Measurements from ENCODE around the gene SLC23A1.

The SLC23A1 gene

DNA sequence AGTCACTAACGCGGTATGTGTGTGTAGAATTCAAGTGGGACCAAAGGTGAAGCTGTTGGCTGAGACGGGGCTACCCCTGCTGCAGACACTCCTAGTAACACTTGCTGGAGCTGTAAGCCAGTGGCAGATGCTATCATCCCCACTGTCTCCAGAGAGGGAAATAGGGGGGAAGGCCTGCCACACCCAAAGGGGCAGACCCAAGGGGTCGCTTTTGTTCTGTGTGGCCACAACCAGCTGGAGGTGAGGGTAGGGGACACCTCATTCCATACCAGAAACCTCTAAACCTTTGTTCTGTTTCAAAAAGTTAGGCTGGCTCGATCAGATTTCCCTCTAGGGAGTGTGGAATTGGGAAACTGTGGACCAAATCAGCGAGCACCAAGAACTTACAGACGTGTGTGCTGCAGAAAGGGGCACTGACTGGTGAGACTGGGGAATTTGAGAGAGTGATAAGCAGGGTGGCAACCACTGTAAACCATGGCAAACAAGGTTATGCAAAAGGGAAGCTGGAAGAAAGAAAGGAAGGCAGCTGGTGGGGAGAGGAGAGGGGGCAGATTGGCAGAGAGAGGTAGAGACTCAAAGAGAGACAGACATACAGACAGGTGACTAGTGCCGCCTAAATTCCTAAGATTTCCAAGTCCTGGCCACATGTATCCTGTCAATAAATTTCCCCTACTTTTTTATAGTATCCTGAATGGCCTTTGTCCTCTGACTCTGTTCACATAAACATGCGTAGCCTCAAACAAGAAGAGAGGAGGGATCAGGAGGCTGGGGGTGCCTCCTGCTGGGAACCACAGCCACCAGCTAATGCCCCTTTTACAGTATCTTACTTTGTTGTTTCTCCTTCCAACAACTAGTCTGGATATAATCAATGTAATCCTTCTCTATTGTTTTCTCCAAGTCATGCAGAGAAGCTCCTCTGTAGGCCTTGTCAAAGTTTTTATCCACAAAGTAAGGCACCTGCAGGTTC, 36.4 kb upstream of the SLC23A1 start:
- no peaks in the 10 kb centered on the region for H3K79me2 ChIP-seq (ENCODE audit: insufficient read depth, low read length)
- H3K36me3 ChIP-seq (ENCODE audit: insufficient read depth, low read length) = peaks cover 16% of the 10 kb centered on the region; the same call in 1 of the 2 replicates
- H3K9ac ChIP-seq (ENCODE audit: low read depth, low read length, poor library complexity, severe bottlenecking) = no peak overlapping the region

DNA sequence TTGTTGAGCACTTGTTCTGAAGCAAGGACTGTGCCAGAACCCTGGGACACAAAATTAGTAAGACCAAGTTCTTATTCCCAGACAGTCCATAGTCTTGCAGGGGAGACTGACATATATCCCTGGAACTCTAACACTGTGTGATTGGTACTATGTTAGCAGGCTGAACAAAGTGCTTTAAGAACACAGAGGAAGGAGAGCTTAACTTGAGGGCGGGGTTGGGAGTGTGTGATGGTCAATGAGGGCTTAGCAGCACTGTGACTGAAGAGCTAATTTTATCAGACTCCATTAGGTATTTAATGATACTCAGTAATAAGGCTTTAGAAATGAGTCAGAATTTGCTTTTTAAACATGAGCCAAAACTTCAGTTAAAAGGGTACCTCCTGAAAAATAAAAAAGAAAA, 35.7 kb upstream of the SLC23A1 start:
- no peaks in the 10 kb centered on the region for H3K27me3 ChIP-seq (ENCODE audit: insufficient read depth, low read length, poor library complexity, severe bottlenecking)
- H3F3A ChIP-seq (ENCODE audit: low read depth) = no peaks in the 10 kb centered on the region
- no peak overlapping the region for H3K9ac ChIP-seq (ENCODE audit: low read depth, low read length, poor library complexity, severe bottlenecking)
- H3K79me2 ChIP-seq (ENCODE audit: insufficient read depth, low read length) = no peaks in the 10 kb centered on the region
- H2AFZ ChIP-seq (ENCODE audit: low read length) = no peak overlapping the region
- peaks cover 35% of the 10 kb centered on the region for H3K4me1 ChIP-seq (ENCODE audit: insufficient read depth, low read length, poor library complexity, severe bottlenecking)
- no peaks in the 10 kb centered on the region for H3K9me3 ChIP-seq (ENCODE audit: insufficient read depth, low read depth, low read length)
- peaks cover 16% of the 10 kb centered on the region; the same call in 1 of the 2 replicates for H3K36me3 ChIP-seq (ENCODE audit: insufficient read depth, low read length)
- H3K9me2 ChIP-seq (replicated peaks; ENCODE audit: low read depth, low read length) = no peaks in the 10 kb centered on the region
- no peaks in the 10 kb centered on the region for H4K20me1 ChIP-seq (ENCODE audit: insufficient read depth, low read length, poor library complexity, severe bottlenecking)
- TF ChIP-seq, protein P1, sequence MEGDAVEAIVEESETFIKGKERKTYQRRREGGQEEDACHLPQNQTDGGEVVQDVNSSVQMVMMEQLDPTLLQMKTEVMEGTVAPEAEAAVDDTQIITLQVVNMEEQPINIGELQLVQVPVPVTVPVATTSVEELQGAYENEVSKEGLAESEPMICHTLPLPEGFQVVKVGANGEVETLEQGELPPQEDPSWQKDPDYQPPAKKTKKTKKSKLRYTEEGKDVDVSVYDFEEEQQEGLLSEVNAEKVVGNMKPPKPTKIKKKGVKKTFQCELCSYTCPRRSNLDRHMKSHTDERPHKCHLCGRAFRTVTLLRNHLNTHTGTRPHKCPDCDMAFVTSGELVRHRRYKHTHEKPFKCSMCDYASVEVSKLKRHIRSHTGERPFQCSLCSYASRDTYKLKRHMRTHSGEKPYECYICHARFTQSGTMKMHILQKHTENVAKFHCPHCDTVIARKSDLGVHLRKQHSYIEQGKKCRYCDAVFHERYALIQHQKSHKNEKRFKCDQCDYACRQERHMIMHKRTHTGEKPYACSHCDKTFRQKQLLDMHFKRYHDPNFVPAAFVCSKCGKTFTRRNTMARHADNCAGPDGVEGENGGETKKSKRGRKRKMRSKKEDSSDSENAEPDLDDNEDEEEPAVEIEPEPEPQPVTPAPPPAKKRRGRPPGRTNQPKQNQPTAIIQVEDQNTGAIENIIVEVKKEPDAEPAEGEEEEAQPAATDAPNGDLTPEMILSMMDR (conservative IDR thresholded peaks at IDR 0.05; ENCODE audit: low read length) = no peak
- TF ChIP-seq EZH2phosphoT487 (IDR thresholded peaks at IDR 0.05; ENCODE audit: borderline replicate concordance) = no peak
- H3K4me3 ChIP-seq (ENCODE audit: low read length, poor library complexity, severe bottlenecking) = no peak overlapping the region
- H3K4me2 ChIP-seq (ENCODE audit: low read depth, low read length, poor library complexity, severe bottlenecking) = no peak overlapping the region

More for the DNA sequence above, 36.4 kb upstream of the SLC23A1 start:
- no peak overlapping the region for H3K4me3 ChIP-seq (ENCODE audit: low read length, poor library complexity, severe bottlenecking)
- H3K4me1 ChIP-seq (ENCODE audit: insufficient read depth, low read length, poor library complexity, severe bottlenecking) = peaks cover 33% of the 10 kb centered on the region
- H3K9me2 ChIP-seq (replicated peaks; ENCODE audit: low read depth, low read length) = no peaks in the 10 kb centered on the region
- no peaks in the 10 kb centered on the region for H4K20me1 ChIP-seq (ENCODE audit: insufficient read depth, low read length, poor library complexity, severe bottlenecking)
- H3K27me3 ChIP-seq (ENCODE audit: insufficient read depth, low read length, poor library complexity, severe bottlenecking) = no peaks in the 10 kb centered on the region
- no peak for TF ChIP-seq EZH2phosphoT487 (IDR thresholded peaks at IDR 0.05; ENCODE audit: borderline replicate concordance)
- TF ChIP-seq, protein P1 (conservative IDR thresholded peaks at IDR 0.05; ENCODE audit: low read length) = no peak
- H3K9me3 ChIP-seq (ENCODE audit: insufficient read depth, low read depth, low read length) = no peaks in the 10 kb centered on the region
- H3K4me2 ChIP-seq (ENCODE audit: low read depth, low read length, poor library complexity, severe bottlenecking) = no peak overlapping the region
- no peak overlapping the region for H2AFZ ChIP-seq (ENCODE audit: low read length)
- H3F3A ChIP-seq (ENCODE audit: low read depth) = no peaks in the 10 kb centered on the region

DNA sequence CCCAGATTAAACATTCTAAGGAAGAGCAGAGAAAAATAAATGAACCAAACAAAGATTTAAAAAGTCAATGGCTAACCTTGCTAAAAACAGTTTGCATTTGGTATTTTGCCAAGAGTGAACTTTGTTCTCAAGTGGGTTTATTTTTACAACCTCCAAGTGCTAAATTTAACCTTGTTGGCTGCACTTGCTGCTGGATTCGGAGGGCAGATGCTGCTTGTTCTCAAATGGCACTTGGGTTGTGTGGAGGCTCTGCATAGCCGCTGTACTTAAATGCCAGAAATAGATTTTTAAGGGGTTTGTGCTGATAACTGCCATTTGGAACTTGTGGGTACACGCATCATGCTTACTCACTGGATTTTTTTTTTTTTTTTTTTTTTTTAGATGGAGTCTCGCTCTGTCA, 34.1 kb upstream of the SLC23A1 start:
- no peaks in the 10 kb centered on the region for H3K9me3 ChIP-seq (ENCODE audit: insufficient read depth, low read depth, low read length)
- H3K4me3 ChIP-seq (ENCODE audit: low read length, poor library complexity, severe bottlenecking) = no peak overlapping the region
- TF ChIP-seq EZH2phosphoT487 (IDR thresholded peaks at IDR 0.05; ENCODE audit: borderline replicate concordance) = no peak
- TF ChIP-seq, protein P1 (conservative IDR thresholded peaks at IDR 0.05; ENCODE audit: low read length) = no peak
- no peaks in the 10 kb centered on the region for H3K9me2 ChIP-seq (replicated peaks; ENCODE audit: low read depth, low read length)
- peaks cover 16% of the 10 kb centered on the region; the same call in 1 of the 2 replicates for H3K36me3 ChIP-seq (ENCODE audit: insufficient read depth, low read length)
- no peak overlapping the region for H3K4me2 ChIP-seq (ENCODE audit: low read depth, low read length, poor library complexity, severe bottlenecking)
- no peak overlapping the region for H2AFZ ChIP-seq (ENCODE audit: low read length)
- H3F3A ChIP-seq (ENCODE audit: low read depth) = no peaks in the 10 kb centered on the region
- H3K27me3 ChIP-seq (ENCODE audit: insufficient read depth, low read length, poor library complexity, severe bottlenecking) = no peaks in the 10 kb centered on the region
- H3K4me1 ChIP-seq (ENCODE audit: insufficient read depth, low read length, poor library complexity, severe bottlenecking) = peaks cover 35% of the 10 kb centered on the region
- H3K9ac ChIP-seq (ENCODE audit: low read depth, low read length, poor library complexity, severe bottlenecking) = no peak overlapping the region
- H3K79me2 ChIP-seq (ENCODE audit: insufficient read depth, low read length) = no peaks in the 10 kb centered on the region
- H4K20me1 ChIP-seq (ENCODE audit: insufficient read depth, low read length, poor library complexity, severe bottlenecking) = no peaks in the 10 kb centered on the region

Measured in Loucy (cell line).